GM03348 (cell line): ENCODE measurements around the gene UBN1.
"Not testable (repeated sequence)": the region's sequence is repeated elsewhere in the genome, so short reads cannot be mapped to it uniquely, and the experiment has no call there.

ENCODE experiments used
- DNase-seq: peaks from one replicate; pipeline ENCODE4 v3.0.0; 2012; ENCODE audit warnings: low spot score

Gene UBN1

GRCh38 chr16:4888428-4889135 is 41.3 kb downstream of the UBN1 start:
- DNase-seq, result no peak

- DNase-seq, result no peak
These were observed 42.7 kb downstream of the UBN1 start for GRCh38 chr16:4890026-4890425.

GRCh38 chr16:4890686-4891085 is 43.4 kb downstream of the UBN1 start:
- no peak for DNase-seq

GRCh38 chr16:4891097-4891885 is 44.0 kb downstream of the UBN1 start:
- DNase-seq, result no peak

- DNase-seq, result no peak
These were observed 44.6 kb downstream of the UBN1 start for GRCh38 chr16:4891886-4892216.

- DNase-seq, result peak; percentile 33
These were observed 45.3 kb downstream of the UBN1 start for GRCh38 chr16:4892361-4893102.

- no peak for DNase-seq
These were observed 46.0 kb downstream of the UBN1 start for GRCh38 chr16:4893103-4893862.

- DNase-seq, result peak; percentile 26
These were observed 47.2 kb downstream of the UBN1 start for GRCh38 chr16:4894276-4895150.

- DNase-seq, result no peak
These were observed 48.1 kb downstream of the UBN1 start for GRCh38 chr16:4895366-4895765.

GRCh38 chr16:4896761-4897160 is 49.5 kb downstream of the UBN1 start:
- DNase-seq, result not testable (repeated sequence)

- no peak for DNase-seq
These were observed 50.0 kb downstream of the UBN1 start for GRCh38 chr16:4897328-4897727.

GRCh38 chr16:4898811-4899473 is 51.7 kb downstream of the UBN1 start:
- no peak for DNase-seq

GRCh38 chr16:4899474-4899846 is 52.2 kb downstream of the UBN1 start:
- no peak for DNase-seq

GRCh38 chr16:4900036-4900435 is 52.8 kb downstream of the UBN1 start:
- no peak for DNase-seq

- no peak for DNase-seq
These were observed 53.5 kb downstream of the UBN1 start for GRCh38 chr16:4900750-4901149.

- no peak for DNase-seq
These were observed 54.8 kb downstream of the UBN1 start for GRCh38 chr16:4902038-4902437.

GRCh38 chr16:4904108-4904941 is 57.0 kb downstream of the UBN1 start:
- no peak for DNase-seq

- no peak for DNase-seq
These were observed 57.8 kb downstream of the UBN1 start for GRCh38 chr16:4904942-4905615.

- no peak for DNase-seq
These were observed 61.6 kb downstream of the UBN1 start for GRCh38 chr16:4908854-4909401.
